Measurements from ENCODE around the gene OR6K6.

OR6K6 gene

GRCh38 chr1:158803678-158804077 is 49.2 kb downstream of the OR6K6 start:
- DNase-seq: no peak
